Liver (tissue), 9 donors: ENCODE measurements around the gene EXOC6. TPM values are rescaled to one million over a fixed set of nuclear protein-coding genes. Genes with fewer than 3 reads are reported as not detected.

Experiments used
- DNase-seq: peaks from one replicate; pipeline ENCODE4 v3.0.0-alpha.2; 2017; ENCODE audit warnings: low spot score
- H3K27ac ChIP-seq, 2 donors: one replicate each; pipeline ENCODE4 v1.7.0; 2013; ENCODE audit warnings: inconsistent platforms in 2 of 2, low read length in 2 of 2, control low read depth in 1 of 2, low read depth in 1 of 2, mild to moderate bottlenecking in 1 of 2
- H3K27me3 ChIP-seq, 4 donors: one replicate each; pipeline versions ENCODE4 v1.6.1 to v1.7.0; 2013; ENCODE audit warnings: low read length in 3 of 4, inconsistent platforms in 1 of 4, mild to moderate bottlenecking in 1 of 4, moderate library complexity in 1 of 4; ENCODE audit not compliant: control insufficient read depth in 4 of 4, insufficient read depth in 4 of 4
- H3K36me3 ChIP-seq, 4 donors: one replicate each; pipeline versions ENCODE4 v1.6.1 to v1.7.0; 2013; ENCODE audit warnings: low read length in 3 of 4, mild to moderate bottlenecking in 3 of 4, low read depth in 1 of 4, moderate library complexity in 1 of 4; ENCODE audit not compliant: control insufficient read depth in 4 of 4, insufficient read depth in 3 of 4
- H3K4me1 ChIP-seq, 4 donors: one replicate each; pipeline versions ENCODE4 v1.6.1 to v1.7.0; 2013; ENCODE audit warnings: low read length in 3 of 4, mild to moderate bottlenecking in 3 of 4, moderate library complexity in 1 of 4; ENCODE audit not compliant: control insufficient read depth in 4 of 4, insufficient read depth in 4 of 4
- H3K4me3 ChIP-seq, 3 donors: one replicate each; pipeline versions ENCODE4 v1.6.1 to v1.7.0; 2013; ENCODE audit warnings: low read length in 3 of 3, control low read depth in 1 of 3, low read depth in 1 of 3, mild to moderate bottlenecking in 1 of 3
- H3K9ac ChIP-seq, 2 donors: one replicate each; pipeline ENCODE4 v1.7.0; 2013; ENCODE audit warnings: low read length in 2 of 2, mild to moderate bottlenecking in 2 of 2, moderate library complexity in 2 of 2, control low read depth in 1 of 2, low read depth in 1 of 2
- H3K9me3 ChIP-seq, 4 donors: one replicate each; pipeline versions ENCODE4 v1.6.1 to v1.7.0; 2013; ENCODE audit warnings: low read length in 3 of 4; ENCODE audit not compliant: control insufficient read depth in 4 of 4
- ATF3 ChIP-seq: IDR thresholded peaks from 2 replicates; pipeline ENCODE4 v1.6.1; 2016; ENCODE audit warnings: antibody characterized with exemption
- CTCF ChIP-seq: fragments of 150-350 bp; IDR thresholded peaks from 2 replicates; pipeline ENCODE4 v1.5.1; 2017; ENCODE audit warnings: improper control_type of control experiment, low read depth, low read length; ENCODE audit not compliant: missing input control
- EGR1 ChIP-seq, 2 donors: IDR thresholded peaks; 2 replicates each; pipeline ENCODE4 v1.6.1; 2016 to 2018; ENCODE audit warnings: antibody characterized with exemption in 2 of 2, low read depth in 2 of 2
- FOXA1 ChIP-seq: IDR thresholded peaks from 2 replicates; pipeline ENCODE4 v1.6.1; 2016; ENCODE audit warnings: antibody characterized with exemption
- GABPA ChIP-seq, 2 donors: IDR thresholded peaks in 1 of 2; conservative IDR thresholded peaks in 1 of 2; 2 replicates each; pipeline ENCODE4 v1.6.1; 2016; ENCODE audit warnings: antibody characterized with exemption in 2 of 2, mild to moderate bottlenecking in 1 of 2, moderate library complexity in 1 of 2
- HNF4A ChIP-seq, 2 donors: conservative IDR thresholded peaks; 2 replicates each; pipeline ENCODE4 v1.6.1; 2016; ENCODE audit warnings: antibody characterized with exemption in 2 of 2, mild to moderate bottlenecking in 2 of 2
- HNF4G ChIP-seq: IDR thresholded peaks from 2 replicates; pipeline ENCODE4 v1.6.1; 2016; ENCODE audit warnings: antibody characterized with exemption
- JUND ChIP-seq, 2 donors: IDR thresholded peaks; 2 replicates each; pipeline ENCODE4 v1.6.1; 2016; ENCODE audit warnings: antibody characterized with exemption in 2 of 2
- MAX ChIP-seq: IDR thresholded peaks from 2 replicates; pipeline ENCODE4 v1.6.1; 2016; ENCODE audit warnings: antibody characterized with exemption
- NR2F2 ChIP-seq: IDR thresholded peaks from 2 replicates; pipeline ENCODE4 v1.6.1; 2016; ENCODE audit warnings: antibody characterized with exemption
- RAD21 ChIP-seq, 2 donors: IDR thresholded peaks; 2 replicates each; pipeline ENCODE4 v1.6.1; 2016; ENCODE audit warnings: antibody characterized with exemption in 2 of 2, mild to moderate bottlenecking in 2 of 2
- REST ChIP-seq: IDR thresholded peaks from 2 replicates; pipeline ENCODE4 v1.6.1; 2016; ENCODE audit warnings: antibody characterized with exemption, mild to moderate bottlenecking
- RXRA ChIP-seq, 2 donors: IDR thresholded peaks; 2 replicates each; pipeline ENCODE4 v1.6.1; 2017 to 2018; ENCODE audit warnings: antibody characterized with exemption in 2 of 2, mild to moderate bottlenecking in 1 of 2
- SP1 ChIP-seq: IDR thresholded peaks from 2 replicates; pipeline ENCODE4 v1.6.1; 2018; ENCODE audit warnings: antibody characterized with exemption, mild to moderate bottlenecking
- TAF1 ChIP-seq: conservative IDR thresholded peaks from 2 replicates; pipeline ENCODE4 v1.6.1; 2016; ENCODE audit warnings: antibody characterized with exemption, mild to moderate bottlenecking
- ZBTB33 ChIP-seq: IDR thresholded peaks from 2 replicates; pipeline ENCODE4 v1.6.1; 2016; ENCODE audit warnings: antibody characterized with exemption
- WGBS: extraction: QIAGEN DNeasy Blood & Tissue Kit; methylation state at CpG from one replicate; pipeline ENCODE4 v1.1.7; 2013; 5-methylcytosine and 5-hydroxymethylcytosine counted together
- polyA plus RNA-seq, 2 donors: library from polyadenylated mRNA; stranded (reverse) in 1 of 2; unstranded in 1 of 2; fragments of 200-250 nt in 1 of 2; fragments of >200 nt in 1 of 2; fragmentation: Nextera tagmentation in 1 of 2; extraction: Ambion mirVana in 1 of 2; gene quantifications; one replicate each; pipeline versions ENCODE4 v1.2.1 to v1.2.3, GENCODE V29; 2013 to 2015
- total RNA-seq, 2 donors: library from RNA; depleted of rRNA; stranded (reverse); fragments of >200 nt; gene quantifications; one replicate each; pipeline ENCODE4 v1.2.3, GENCODE V29; 2014
- donor health status: healthy.
- donor health status: healthy.
- donor health status: healthy.
- donor health status: healthy.
- donor health status: healthy.

EXOC6 gene
- total and polyA plus RNA-seq, 4 donors: 6.5 to 35.4 (median 8.4) TPM

- no peaks in the 10 kb centered on the region for H3K9me3 ChIP-seq
- WGBS: 8% methylated on average over 81 of the region's 81 CpGs
- H3K36me3 ChIP-seq: no peaks in the 10 kb centered on the region
- H3K4me3 ChIP-seq: peak overlapping the region in 1 of 3 donors; percentile 8
- H3K27me3 ChIP-seq: peaks cover 4 to 12% (median 6%) of the 10 kb centered on the region in 4 donors
- H3K4me1 ChIP-seq: peaks cover 17 to 45% (median 34%) of the 10 kb centered on the region in 4 donors
- no peak overlapping the region for H3K27ac ChIP-seq
- H3K9ac ChIP-seq: no peak overlapping the region
- no peak for DNase-seq
- TF ChIP-seq RXRA (IDR thresholded peaks at IDR 0.05): no peak
- no peak for TF ChIP-seq CTCF
- TF ChIP-seq RAD21 (IDR thresholded peaks at IDR 0.05): no peak
These were observed 217.6 kb downstream of the EXOC6 start for GRCh38 chr10:93065675-93066543.

- Histone ChIP-seq H3K27me3 (peaks cover 4 to 12% (median 6%) of the 10 kb centered on the region in 4 donors), H3K9me3 (no peaks in the 10 kb centered on the region), H3K27ac (no peak overlapping the region), H3K4me1 (peaks cover 20 to 45% (median 36%) of the 10 kb centered on the region in 4 donors), H3K4me3 (no peak overlapping the region), H3K9ac (no peak overlapping the region), H3K36me3 (no peaks in the 10 kb centered on the region)
- no peak for DNase-seq
- 21% methylated on average over 11 of the region's 11 CpGs for WGBS
- TF ChIP-seq CTCF: no peak
- TF ChIP-seq HNF4G: no peak
- no peak for TF ChIP-seq HNF4A (conservative IDR thresholded peaks at IDR 0.05)
- TF ChIP-seq RAD21 (IDR thresholded peaks at IDR 0.05): no peak
- no peak for TF ChIP-seq JUND (IDR thresholded peaks at IDR 0.05)
- no peak for TF ChIP-seq EGR1 (IDR thresholded peaks at IDR 0.05; ENCODE audit: low read depth in 2 of 2)
- TF ChIP-seq NR2F2: no peak
- TF ChIP-seq TAF1: no peak
- no peak for TF ChIP-seq GABPA (IDR thresholded peaks at IDR 0.05 in 1 of 2, conservative IDR thresholded peaks at IDR 0.05 in 1 of 2)
- no peak for TF ChIP-seq FOXA1
- no peak for TF ChIP-seq SP1
- no peak for TF ChIP-seq REST
- TF ChIP-seq ATF3: no peak
- TF ChIP-seq ZBTB33: no peak
- TF ChIP-seq MAX: no peak
These were observed 218.2 kb downstream of the EXOC6 start for GRCh38 chr10:93066544-93066913.
